ENCODE results near the gene ISYNA1.

GRCh38 chr19:18444513-18444912, 6.6 kb upstream of the ISYNA1 start:
- no peak for TF ChIP-seq RAD21 (IDR thresholded peaks at IDR 0.05; ENCODE audit: insufficient read depth, low read depth, low read length)
- no peak for TF ChIP-seq SMC3 (IDR thresholded peaks at IDR 0.05; ENCODE audit: borderline replicate concordance, low read length)
- no peak for TF ChIP-seq REST (IDR thresholded peaks at IDR 0.05; ENCODE audit: low read depth, low read length)
- no peak for TF ChIP-seq SUPT20H (IDR thresholded peaks at IDR 0.05; ENCODE audit: borderline replicate concordance, control insufficient read depth, low read depth, low read length)
- TF ChIP-seq KAT2A (conservative IDR thresholded peaks at IDR 0.05; ENCODE audit: control insufficient read depth, low read depth, low read length) = no peak
- no peak for TF ChIP-seq POLR2A (IDR thresholded peaks at IDR 0.05; ENCODE audit: low read depth, low read length)
- no peak for TF ChIP-seq SRF (IDR thresholded peaks at IDR 0.05; ENCODE audit: low read depth in 2 of 2, low read length in 2 of 2)
- no peak for TF ChIP-seq SPI1 (IDR thresholded peaks at IDR 0.05; ENCODE audit: borderline replicate concordance, insufficient read depth, low read depth, low read length)
- no peak for TF ChIP-seq CEBPB (IDR thresholded peaks at IDR 0.05; ENCODE audit: borderline replicate concordance in 1 of 2, low read depth in 2 of 2, low read length in 2 of 2)
- no peak for TF ChIP-seq TCF3 (IDR thresholded peaks at IDR 0.05; ENCODE audit: borderline replicate concordance, insufficient read depth, low read depth, low read length)
- TF ChIP-seq EP300 (IDR thresholded peaks at IDR 0.05; ENCODE audit: borderline replicate concordance in 1 of 2, control insufficient read depth in 1 of 2, low read depth in 2 of 2, low read length in 2 of 2) = no peak
- TF ChIP-seq PAX5 (IDR thresholded peaks at IDR 0.05; ENCODE audit: borderline replicate concordance, low read depth, low read length) = no peak
- no peak for TF ChIP-seq CTCF (IDR thresholded peaks at IDR 0.05 in 2 of 3, conservative IDR thresholded peaks at IDR 0.05 in 1 of 3; ENCODE audit: control insufficient read depth in 2 of 3, extremely low read depth in 1 of 3, insufficient read depth in 1 of 3, low read depth in 3 of 3, low read length in 3 of 3)
- no peak for TF ChIP-seq MTA3 (IDR thresholded peaks at IDR 0.05; ENCODE audit: borderline replicate concordance, low read length)
